GM21576 (cell line): Measurements from ENCODE around the gene BRI3.

Source experiments
- ATAC-seq: cut with Tn5 transposase; IDR thresholded peaks from one replicate; pipeline ENCODE4 v1.9.1; 2021; ENCODE audit warnings: mild to moderate bottlenecking, moderate library complexity; ENCODE audit not compliant: unreplicated experiment

BRI3 gene

GRCh38 chr7:98335411-98335977 is 54.0 kb downstream of the BRI3 start:
- no peak for ATAC-seq

DNA sequence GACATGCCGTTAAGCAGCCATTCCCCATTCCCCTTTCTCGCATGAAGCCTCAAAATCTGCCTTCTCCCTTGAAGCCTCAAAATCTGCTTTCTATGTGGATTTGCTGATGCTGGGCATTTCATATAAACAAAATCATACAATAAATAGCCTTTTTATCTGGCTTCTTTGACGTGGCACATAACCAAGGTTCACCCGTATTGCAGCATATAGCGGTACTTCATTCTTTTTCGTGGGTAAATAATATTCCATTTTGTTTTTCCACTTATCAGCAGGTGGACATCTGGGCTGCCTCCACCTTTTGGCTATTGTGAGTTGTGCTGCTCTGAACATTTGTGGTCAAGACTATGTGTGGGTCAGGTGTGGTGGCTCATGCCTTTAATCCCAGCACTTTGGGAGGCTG is 57.0 kb downstream of the BRI3 start:
- no peak for ATAC-seq

DNA sequence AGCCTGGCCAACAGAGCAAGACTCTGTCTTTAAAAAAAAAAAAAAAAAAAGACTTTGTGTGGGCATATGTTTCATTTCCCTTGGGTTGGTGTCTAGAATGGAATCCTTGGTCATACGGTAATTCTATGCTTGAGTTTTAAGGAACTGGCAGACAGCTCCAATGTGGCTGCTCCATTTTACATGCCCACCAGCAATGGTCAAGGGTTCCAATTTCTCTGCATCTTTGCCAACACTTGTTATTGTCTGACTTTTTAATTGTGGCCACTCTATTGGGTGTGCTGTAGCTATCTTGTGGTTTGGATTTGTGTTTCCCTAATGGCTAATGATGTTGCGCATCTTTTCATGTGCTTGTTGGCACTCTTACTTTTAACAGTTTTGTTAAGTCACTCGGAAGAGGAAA is 57.6 kb downstream of the BRI3 start:
- no peak for ATAC-seq

GRCh38 chr7:98341106-98341505 is 59.6 kb downstream of the BRI3 start:
- no peak for ATAC-seq
